DND-41 (cell line): ENCODE data around the gene SERINC5.
"Not testable (repeated sequence)": the region's sequence is repeated elsewhere in the genome, so short reads cannot be mapped to it uniquely, and the experiment has no call there.

ENCODE experiments used
- ATAC-seq: fragments of 200-7000 bp; cut with Tn5 transposase; 3 replicates; pipeline ENCODE4 v1.9.1; 2021; ENCODE audit warnings: low read depth; ENCODE audit not compliant: insufficient read depth
- DNase-seq: peaks from one replicate; pipeline ENCODE4 v3.0.0-alpha.2; 2020
- H2AFZ ChIP-seq: 2 replicates; pipeline ENCODE4 v1.6.0; 2012; ENCODE audit warnings: low read depth, low read length
- H3K27ac ChIP-seq: 2 replicates; pipeline ENCODE4 v1.5.1; 2012; ENCODE audit warnings: low read length, inconsistent platforms
- H3K27me3 ChIP-seq: fragments of 200-600 bp; sonication (generic); 2 replicates; pipeline ENCODE4 v1.6.0; 2012; ENCODE audit warnings: low read length, mild to moderate bottlenecking, inconsistent platforms; ENCODE audit not compliant: insufficient read depth, poor library complexity
- H3K36me3 ChIP-seq: 2 replicates; pipeline ENCODE4 v1.5.1; 2012; ENCODE audit warnings: low read length, inconsistent platforms; ENCODE audit not compliant: insufficient read depth
- H3K4me1 ChIP-seq: 2 replicates; pipeline ENCODE4 v1.5.1; 2012; ENCODE audit warnings: mild to moderate bottlenecking, low read length; ENCODE audit not compliant: insufficient read depth
- H3K4me2 ChIP-seq: 2 replicates; pipeline ENCODE4 v1.6.0; 2012; ENCODE audit warnings: mild to moderate bottlenecking, moderate library complexity, low read length, inconsistent platforms; ENCODE audit not compliant: insufficient read depth
- H3K4me3 ChIP-seq, 2 experiments: fragments of 200-600 bp in 1 of 2; shearing (Covaris generic) in 1 of 2; 2 replicates each; pipeline ENCODE4 v1.5.1; 2012 to 2016; ENCODE audit warnings: inconsistent platforms in 2 of 2, low read length in 2 of 2, mild to moderate bottlenecking in 2 of 2, low read depth in 1 of 2, moderate library complexity in 1 of 2
- H3K79me2 ChIP-seq: 2 replicates; pipeline ENCODE4 v1.6.0; 2012; ENCODE audit warnings: low read length, inconsistent platforms; ENCODE audit not compliant: insufficient read depth
- H3K9ac ChIP-seq: 2 replicates; pipeline ENCODE4 v1.6.0; 2012; ENCODE audit warnings: low read depth, mild to moderate bottlenecking, inconsistent platforms, low read length, moderate library complexity
- H3K9me3 ChIP-seq: 2 replicates; pipeline ENCODE4 v1.5.1; 2012; ENCODE audit warnings: low read length, moderate library complexity, mild to moderate bottlenecking, inconsistent platforms; ENCODE audit not compliant: insufficient read depth, severe bottlenecking
- H4K20me1 ChIP-seq: 2 replicates; pipeline ENCODE4 v1.6.0; 2012; ENCODE audit warnings: low read length; ENCODE audit not compliant: insufficient read depth
- CTCF ChIP-seq: IDR thresholded peaks from 2 replicates; pipeline ENCODE4 v1.5.1; 2012; ENCODE audit warnings: borderline replicate concordance, low read length, moderate library complexity, mild to moderate bottlenecking; ENCODE audit not compliant: poor library complexity, severe bottlenecking; ENCODE audit errors: extremely low read depth
- EZH2 ChIP-seq: IDR thresholded peaks from 3 replicates; pipeline ENCODE4 v1.6.1; 2012; ENCODE audit warnings: borderline replicate concordance, low read depth, mild to moderate bottlenecking, moderate library complexity, low read length, inconsistent platforms; ENCODE audit not compliant: severe bottlenecking

The SERINC5 gene

GRCh38 chr5:80282054-80282453, 26.2 kb upstream of the SERINC5 start:
- H3K4me1 ChIP-seq = peaks cover 5% of the 10 kb centered on the region; the same call in 1 of the 2 replicates
- no peak overlapping the region for H2AFZ ChIP-seq
- H3K9ac ChIP-seq = no peak overlapping the region
- no peaks in the 10 kb centered on the region for H3K9me3 ChIP-seq
- H3K4me2 ChIP-seq = no peak overlapping the region
- DNase-seq = no peak
- H3K27me3 ChIP-seq = no peaks in the 10 kb centered on the region
- no peak overlapping the region for H3K4me3 ChIP-seq
- no peak for ATAC-seq
- H4K20me1 ChIP-seq = no peaks in the 10 kb centered on the region
- no peaks in the 10 kb centered on the region for H3K79me2 ChIP-seq
- no peaks in the 10 kb centered on the region for H3K36me3 ChIP-seq
- H3K27ac ChIP-seq = no peak overlapping the region
- TF ChIP-seq CTCF = no peak
- no peak for TF ChIP-seq EZH2

GRCh38 chr5:80277191-80277590, 21.3 kb upstream of the SERINC5 start:
- no peaks in the 10 kb centered on the region for H3K79me2 ChIP-seq
- TF ChIP-seq EZH2 (no peak), CTCF (no peak)
- DNase-seq = no peak
- no peaks in the 10 kb centered on the region for H3K27me3 ChIP-seq
- H3K9ac ChIP-seq = no peak overlapping the region
- H2AFZ ChIP-seq = no peak overlapping the region
- ATAC-seq = no peak
- no peaks in the 10 kb centered on the region for H3K9me3 ChIP-seq
- no peak overlapping the region for H3K27ac ChIP-seq
- no peaks in the 10 kb centered on the region for H3K4me1 ChIP-seq
- no peaks in the 10 kb centered on the region for H3K36me3 ChIP-seq
- H3K4me3 ChIP-seq = no peak overlapping the region
- no peak overlapping the region for H3K4me2 ChIP-seq
- no peaks in the 10 kb centered on the region for H4K20me1 ChIP-seq

- Histone ChIP-seq H3K79me2 (no peaks in the 10 kb centered on the region), H3K27me3 (no peaks in the 10 kb centered on the region), H3K27ac (no peak overlapping the region), H3K9ac (no peak overlapping the region), H3K9me3 (no peaks in the 10 kb centered on the region), H2AFZ (no peak overlapping the region), H4K20me1 (no peaks in the 10 kb centered on the region), H3K4me2 (no peak overlapping the region), H3K4me1 (no peaks in the 10 kb centered on the region), H3K4me3 (no peak overlapping the region), H3K36me3 (no peaks in the 10 kb centered on the region)
- TF ChIP-seq EZH2 = no peak
- TF ChIP-seq CTCF = no peak
- DNase-seq (no peak), ATAC-seq (no peak)
These were observed 20.3 kb upstream of the SERINC5 start for GRCh38 chr5:80276186-80276585.

- Histone ChIP-seq H3K27ac (no peak overlapping the region), H3K79me2 (no peaks in the 10 kb centered on the region), H3K4me2 (no peak overlapping the region), H3K27me3 (no peaks in the 10 kb centered on the region), H3K36me3 (no peaks in the 10 kb centered on the region), H3K9ac (no peak overlapping the region), H3K9me3 (no peaks in the 10 kb centered on the region), H4K20me1 (no peaks in the 10 kb centered on the region), H3K4me1 (no peaks in the 10 kb centered on the region), H2AFZ (peak overlapping the region; percentile 45; the same call in 1 of the 2 replicates), H3K4me3 (no peak overlapping the region)
- TF ChIP-seq CTCF = peak; percentile 78
- TF ChIP-seq EZH2 = no peak
- ATAC-seq (peak; percentile 71), DNase-seq (peak; percentile 27)
These were observed 19.5 kb upstream of the SERINC5 start for GRCh38 chr5:80275347-80275746.

- not testable (repeated sequence) for H3K27ac ChIP-seq, H3K36me3 ChIP-seq, H2AFZ ChIP-seq, DNase-seq, H4K20me1 ChIP-seq, H3K27me3 ChIP-seq, H3K9me3 ChIP-seq, H3K9ac ChIP-seq, H3K79me2 ChIP-seq, H3K4me1 ChIP-seq, H3K4me2 ChIP-seq, H3K4me3 ChIP-seq, ATAC-seq
These were observed 14.7 kb upstream of the SERINC5 start for GRCh38 chr5:80270543-80270942.
